T-helper 1 cell (primary cell): Measurements from ENCODE around the gene PTPRK.
"Not testable (repeated sequence)": the region's sequence is repeated elsewhere in the genome, so short reads cannot be mapped to it uniquely, and the experiment has no call there.

Experiments used
- DNase-seq, 5 donors: peaks; one replicate each; pipeline ENCODE4 v3.0.0-alpha.2; 2012 to 2020

The PTPRK gene

DNA sequence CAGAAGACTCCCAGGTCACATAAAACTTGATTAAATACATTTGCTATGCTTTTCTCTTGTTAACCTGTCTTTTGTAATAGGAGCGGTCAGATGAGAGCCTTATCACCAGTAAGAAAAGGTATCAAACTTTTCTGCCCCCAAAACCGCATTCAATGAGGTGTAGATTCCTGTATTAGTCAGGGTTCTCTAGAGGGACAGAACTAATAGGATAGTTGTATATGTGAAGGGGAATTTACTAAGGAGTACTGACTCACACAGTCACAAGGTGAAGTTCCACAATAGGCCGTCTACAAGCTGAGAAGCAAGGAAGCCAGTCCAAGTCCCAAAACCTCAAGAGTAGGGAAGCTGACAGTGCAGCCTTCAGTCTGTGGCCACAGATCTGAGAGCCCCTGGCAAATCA lies 32.7 kb downstream of the PTPRK start:
- DNase-seq = no peak

DNA sequence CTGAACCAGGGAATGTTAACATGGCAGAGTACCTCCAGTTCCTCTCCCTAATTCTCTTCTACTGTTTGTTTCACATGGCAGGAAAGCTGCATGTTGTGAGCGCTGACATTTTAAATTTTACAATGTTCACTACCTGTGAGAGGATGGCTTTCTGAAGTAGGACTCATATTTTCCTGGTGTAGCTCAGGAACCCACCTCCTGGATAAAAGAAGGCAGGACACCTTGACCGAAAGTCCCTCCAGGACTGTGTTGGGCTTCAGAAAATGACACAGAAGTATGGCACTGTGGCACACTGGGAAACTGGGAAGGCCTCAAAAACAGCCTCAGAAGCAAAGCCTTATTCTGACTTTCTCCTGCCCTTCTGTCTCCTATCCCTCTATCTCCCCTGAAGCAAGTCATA lies 33.3 kb downstream of the PTPRK start:
- DNase-seq = no peak

DNA sequence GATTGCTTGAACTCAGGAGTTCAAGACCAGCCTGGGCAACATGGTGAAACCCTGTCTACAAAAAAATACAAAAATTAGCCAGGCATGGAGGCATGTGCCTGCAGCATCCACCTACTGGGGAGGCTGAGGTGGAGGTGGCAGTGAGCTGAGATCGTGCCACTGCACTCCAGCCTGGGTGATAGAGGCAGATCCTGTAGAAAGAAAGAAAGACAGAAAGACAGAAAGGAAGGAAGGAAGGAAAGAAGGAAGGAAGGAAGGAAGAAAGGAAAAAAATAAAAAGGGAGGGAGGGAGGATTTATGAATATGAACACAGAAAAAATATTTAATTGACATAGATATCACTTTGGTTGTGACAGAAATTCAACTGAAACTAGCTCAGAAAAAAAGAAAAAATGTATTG lies 33.8 kb downstream of the PTPRK start:
- not testable (repeated sequence) for DNase-seq

DNA sequence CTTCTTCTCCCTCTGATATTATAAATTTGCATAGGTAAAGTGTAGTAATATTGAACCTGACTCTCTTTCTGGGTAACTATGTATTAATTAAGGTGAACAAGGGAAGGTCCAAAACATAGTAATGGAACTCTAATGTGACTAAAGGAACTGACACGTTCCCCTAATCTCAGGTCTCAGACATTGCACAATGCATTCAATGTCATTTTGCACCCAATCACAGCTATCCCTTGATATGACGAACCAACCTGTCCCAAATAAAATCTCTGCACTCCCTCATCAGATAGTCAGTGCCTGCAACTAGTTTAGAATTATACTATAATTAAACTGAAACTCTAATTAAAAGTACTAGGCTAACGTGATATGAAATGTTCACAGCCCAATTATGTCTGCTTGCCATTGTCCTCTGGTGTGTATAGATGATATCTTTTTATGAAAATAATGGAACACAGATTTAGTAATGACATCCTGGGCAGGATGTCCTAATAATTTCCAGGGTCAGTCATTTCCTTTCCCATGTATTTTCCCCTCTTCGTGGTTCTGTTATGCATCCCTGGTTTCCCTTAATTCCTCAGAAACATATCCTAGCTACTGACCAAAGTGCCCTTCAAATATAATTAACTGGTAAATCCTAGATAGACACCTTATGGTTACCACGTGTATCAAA lies 36.8 kb downstream of the PTPRK start:
- DNase-seq = no peak

DNA sequence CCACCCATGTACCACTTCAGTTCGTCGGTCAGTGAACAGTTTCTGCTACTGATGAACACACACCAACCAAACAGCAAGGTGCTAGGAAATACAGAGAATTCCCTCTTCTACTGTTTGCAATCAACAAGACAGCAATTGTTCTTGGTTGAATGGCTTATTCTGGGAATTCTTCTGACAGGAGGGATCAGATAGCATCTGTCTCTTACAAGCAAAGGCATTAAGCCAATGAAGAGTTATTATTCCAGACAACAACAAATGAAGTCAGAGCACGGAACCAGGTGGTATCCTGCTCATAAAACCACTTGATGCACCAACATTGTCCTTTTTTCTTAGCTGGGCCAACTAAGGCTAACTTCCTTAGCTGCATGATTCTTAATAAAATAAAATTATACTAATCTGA lies 37.8 kb downstream of the PTPRK start:
- no peak for DNase-seq

DNA sequence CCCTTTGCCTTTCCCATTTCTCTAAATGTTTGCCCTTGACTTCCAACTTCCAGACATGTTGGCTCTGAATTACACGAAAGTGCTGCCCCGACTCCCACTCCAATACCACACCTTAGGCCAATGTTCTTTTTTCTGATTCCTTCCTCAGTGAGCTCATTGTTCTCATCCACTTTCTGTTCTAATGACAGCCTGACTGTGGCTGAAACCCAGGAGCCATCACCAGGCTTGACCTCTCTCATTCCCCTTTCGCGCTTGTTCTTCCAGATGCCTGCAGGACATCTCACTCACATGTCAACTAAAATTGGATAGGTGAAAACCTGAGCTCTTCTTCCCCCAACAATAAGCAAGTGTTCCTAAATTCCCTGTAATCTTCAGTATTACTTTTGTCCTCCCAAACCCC lies 40.4 kb downstream of the PTPRK start:
- DNase-seq = no peak

DNA sequence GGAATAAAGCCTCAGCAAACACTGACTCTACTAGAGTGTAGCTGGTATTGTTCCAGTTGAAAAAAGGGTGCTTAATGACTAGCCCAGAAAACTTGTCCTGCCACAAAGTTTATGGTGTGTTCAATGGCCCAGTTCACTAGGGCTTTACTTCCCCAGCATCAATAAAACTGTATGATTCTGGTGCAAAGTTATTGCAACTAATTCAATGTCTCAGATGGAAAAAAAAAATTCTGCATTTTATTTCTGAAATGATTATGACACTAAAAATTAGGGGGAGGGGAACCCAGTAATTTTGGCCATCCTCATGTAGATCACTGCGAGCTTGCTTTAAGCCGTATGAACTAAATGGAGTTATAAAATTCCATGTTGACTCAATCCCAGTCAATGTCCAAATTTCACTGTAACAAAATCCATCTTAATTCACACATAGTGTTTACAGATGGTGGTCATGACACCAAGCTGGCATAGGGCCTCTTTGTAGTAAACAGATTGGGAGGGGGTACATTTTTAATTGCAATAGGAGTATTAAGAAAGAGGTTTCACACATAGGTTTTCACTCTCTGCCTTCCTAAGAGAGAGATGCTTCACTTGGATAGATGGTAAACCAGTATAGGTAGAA lies 41.2 kb downstream of the PTPRK start:
- DNase-seq = no peak

DNA sequence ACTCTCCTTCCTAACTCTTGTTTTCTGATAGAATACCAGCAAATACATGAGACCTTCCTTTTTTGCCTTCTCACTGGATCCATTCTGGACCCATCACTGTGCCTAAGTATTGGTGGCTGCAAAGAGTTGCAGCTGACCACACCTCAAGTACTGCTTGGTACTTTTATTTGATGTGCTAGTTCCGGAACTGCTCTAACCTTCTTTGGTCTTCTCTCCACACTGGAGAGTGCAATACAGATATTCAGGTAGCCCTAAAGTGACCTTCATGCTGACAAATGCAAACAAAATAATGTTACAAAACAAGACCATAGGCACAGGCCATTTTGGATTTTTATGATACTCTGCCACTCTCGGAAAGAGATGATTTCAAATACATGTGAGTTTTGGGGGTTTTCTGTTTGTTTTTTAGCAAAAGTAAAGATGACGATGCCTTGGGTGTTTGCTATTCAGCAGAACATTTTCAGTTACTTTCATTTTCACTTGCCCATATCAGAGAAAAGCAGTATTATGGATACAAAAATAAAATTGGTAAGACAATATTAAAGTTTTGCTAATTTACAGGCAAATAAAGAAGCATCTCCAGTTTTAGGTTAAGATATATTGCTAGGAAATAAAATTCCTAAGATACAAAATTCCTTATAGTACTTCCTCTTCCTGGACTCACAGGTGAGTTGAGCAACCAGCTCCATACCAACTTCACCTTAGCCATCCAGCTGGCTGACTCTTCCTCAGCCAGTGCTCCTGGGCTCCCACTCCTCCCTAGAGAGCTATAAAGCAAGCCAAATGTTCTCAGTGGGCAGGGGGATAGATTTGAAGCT lies 42.0 kb downstream of the PTPRK start:
- DNase-seq = no peak

DNA sequence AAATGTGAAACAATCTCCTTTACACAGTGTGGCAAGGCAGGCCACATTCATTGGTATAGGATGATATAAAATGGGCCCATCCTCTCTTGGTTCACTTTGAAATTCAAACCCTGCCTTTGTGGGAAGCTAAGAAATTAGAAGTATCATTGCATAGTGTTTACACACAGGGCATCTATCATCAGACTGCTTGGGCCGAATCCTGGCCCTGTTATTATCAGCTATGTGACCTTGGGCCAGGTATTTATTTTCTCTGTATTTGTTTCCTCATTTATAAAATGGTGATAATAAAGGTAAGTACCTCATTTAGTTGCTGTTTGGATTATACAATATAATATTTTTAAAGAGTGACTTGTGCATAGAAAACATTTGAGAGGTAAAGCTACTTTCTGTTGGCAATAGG lies 45.5 kb downstream of the PTPRK start:
- no peak for DNase-seq

DNA sequence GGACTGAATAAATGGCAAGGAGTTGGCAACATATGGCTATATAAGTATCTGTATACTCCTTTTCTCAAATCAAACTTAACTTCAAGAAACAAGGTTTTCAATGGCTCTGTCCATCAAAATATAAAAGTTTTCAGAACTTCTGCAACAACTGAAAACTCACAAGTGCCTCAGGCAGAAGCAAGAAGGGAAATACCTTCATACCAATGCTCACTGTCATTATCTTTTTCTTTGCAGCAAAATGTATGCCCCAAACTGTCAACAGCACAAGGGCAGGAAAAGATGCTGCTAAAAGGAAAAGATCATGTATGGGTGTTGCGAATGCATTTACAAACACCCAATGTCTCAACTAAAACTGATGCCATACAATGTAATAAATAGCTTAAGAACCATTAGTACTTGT lies 45.9 kb downstream of the PTPRK start:
- no peak for DNase-seq

DNA sequence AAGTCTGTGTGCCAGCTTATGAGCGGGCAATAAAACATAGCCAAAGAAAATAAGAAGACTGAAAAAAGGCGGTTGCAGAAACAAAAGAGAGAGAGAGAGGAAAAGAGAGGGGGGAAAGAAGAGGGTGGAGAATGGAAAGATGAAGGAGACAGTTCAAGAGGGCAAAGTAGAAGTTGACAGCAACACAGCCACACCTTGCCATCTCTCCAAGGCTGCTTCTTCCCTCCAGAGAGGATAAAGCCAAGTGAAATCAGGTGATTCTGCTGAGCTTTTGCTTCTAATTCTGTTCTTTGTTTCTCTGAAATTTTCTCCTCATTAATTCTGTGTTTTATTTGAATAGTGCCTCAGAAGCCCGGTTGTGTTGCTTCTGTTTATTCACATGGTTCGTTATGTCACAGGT lies 48.5 kb downstream of the PTPRK start:
- DNase-seq = no peak

DNA sequence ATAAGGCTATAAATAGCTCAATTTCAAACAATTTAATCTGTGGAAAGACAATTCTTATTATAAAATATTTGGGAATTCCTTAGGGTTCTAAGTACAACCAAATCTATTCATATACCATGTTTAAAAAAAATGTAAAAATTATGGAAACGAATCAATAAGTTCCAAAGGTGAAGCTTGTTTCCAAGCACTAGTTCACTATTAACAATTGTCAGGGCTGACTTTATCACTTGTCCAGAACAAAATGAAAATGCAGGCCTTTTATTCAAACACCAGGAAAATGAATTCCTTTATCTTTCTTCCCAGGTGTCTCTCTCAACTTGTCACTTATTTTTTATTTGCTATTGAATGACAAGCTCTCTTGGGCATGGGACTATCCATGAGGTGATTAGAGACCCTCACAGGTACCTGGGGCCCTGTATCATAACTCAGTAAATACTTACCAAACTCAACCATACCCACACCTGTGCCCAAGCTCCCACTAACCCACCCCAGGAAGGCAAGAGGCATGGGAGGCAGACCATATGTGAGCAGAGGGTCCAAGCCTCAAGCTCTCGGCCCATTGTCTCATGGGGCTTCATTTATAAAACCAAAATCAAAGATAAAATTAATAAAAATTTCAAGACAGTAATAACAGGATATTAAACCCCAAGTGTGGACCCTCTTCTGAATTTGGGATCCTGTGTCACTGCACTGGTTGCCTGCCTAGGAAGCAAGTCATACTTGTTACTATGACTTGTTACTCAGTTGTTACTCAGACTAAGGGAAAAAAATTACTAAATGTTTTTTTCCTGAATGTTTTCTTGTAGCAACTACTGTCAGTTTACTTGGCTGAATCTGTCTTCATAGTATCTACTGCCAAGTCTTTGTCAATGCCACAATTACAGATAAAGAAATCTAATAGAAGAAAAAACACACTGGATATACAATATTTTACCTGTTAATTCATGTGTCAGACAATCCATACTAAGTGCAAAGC lies 54.7 kb downstream of the PTPRK start:
- no peak for DNase-seq

DNA sequence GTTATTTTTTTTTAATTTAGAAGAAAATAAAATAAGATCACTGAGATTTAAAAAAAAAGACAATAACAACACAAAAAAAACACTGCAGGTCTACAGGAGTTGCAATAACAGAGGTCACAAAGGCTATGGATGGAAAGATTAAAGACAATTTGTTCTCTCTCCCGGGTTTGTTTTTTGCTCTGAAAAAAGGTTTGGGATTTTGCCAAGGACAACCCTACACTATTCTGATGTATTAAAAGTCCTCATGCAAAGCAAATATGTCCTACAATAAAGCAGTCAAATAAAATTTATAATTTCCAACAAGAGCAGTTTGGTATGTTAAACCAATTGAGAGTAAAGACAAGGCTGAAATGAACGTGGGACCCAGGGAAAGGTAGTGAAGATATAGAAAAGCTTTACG lies 55.6 kb downstream of the PTPRK start:
- DNase-seq = no peak

DNA sequence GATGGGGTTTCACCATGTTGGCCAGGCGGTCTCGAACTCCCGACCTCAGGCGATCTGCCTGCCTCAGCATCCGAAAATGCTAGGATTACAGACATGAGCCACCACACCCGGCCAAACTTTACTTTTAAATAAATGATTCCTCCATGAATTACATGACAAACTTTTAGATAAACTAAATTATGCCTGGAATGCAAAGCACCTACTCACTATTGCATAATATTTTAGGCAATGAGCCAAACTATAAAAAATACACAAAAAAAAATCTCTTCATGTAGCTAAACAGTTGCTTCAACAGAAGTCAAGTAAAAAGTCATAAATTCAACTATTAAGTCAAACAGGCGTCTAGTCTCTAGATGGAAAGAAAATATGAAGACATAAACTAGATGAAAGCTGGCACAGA lies 56.5 kb downstream of the PTPRK start:
- no peak for DNase-seq

DNA sequence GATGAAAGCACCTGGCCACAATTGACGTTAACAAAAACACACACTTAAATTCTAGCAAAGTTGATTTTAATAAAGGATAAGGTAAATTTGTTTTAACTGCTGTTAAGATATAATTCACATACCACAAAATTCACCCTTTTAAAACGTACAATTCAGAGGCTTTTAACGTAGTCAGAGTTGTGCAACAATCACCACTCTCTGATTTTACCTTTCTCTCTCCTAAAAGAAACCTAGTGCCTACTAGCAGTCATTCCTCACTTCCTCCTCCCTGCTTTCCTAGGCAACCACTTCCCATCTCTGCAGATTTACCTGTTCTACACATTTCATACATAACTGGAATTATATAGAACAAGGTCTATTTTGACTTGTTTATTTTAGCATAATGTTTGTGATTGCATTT lies 58.9 kb downstream of the PTPRK start:
- DNase-seq = no peak

DNA sequence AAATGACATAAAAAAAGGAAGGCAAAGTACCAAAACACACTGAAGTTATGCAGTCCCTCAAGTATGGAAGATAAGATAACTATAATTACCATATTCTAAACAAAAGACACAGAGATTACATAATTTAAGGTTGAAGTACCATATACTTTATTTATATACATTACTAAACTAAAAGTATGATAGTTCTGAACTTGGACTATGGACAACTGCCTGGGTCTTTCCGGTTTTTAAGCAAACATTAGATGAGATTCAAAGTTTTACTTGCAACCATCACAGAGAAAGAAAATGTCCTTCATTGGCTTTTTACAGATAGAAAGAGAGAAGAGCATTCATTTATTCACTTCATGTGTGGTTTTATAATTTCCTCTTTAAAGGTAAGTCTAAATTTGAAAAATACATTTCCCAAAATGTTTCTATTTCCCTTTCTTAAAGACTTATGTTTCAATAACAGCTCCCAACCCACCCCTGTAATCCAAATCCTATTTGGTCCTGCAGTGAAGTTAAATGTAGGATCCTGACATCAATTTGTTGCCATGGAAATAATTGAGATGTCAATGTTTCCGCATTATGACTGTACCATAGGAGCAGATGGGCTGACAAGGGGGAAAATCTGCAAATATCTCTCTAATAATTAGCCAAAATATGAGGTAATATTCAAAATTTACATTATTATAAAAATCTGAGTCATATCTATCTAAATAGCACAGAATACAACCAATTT lies 63.7 kb downstream of the PTPRK start:
- no peak for DNase-seq

DNA sequence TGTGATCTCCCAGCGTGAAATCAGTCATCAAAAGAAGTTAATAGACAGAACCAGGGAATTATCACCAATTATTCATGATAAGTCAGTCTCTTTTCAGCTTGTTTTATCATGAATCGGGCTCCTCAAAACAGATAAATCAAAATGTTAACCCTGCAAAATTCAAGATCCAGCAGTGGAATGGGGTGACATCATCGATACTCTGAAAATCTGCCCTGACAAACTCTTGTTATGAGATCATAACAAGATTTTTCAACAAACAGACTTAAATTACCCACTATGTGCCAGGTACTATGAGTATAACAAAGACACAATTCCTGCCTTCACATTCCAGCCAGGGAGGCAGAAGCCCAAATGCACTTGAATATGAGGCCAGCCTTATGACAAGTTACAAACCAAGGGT lies 64.4 kb downstream of the PTPRK start:
- no peak for DNase-seq

DNA sequence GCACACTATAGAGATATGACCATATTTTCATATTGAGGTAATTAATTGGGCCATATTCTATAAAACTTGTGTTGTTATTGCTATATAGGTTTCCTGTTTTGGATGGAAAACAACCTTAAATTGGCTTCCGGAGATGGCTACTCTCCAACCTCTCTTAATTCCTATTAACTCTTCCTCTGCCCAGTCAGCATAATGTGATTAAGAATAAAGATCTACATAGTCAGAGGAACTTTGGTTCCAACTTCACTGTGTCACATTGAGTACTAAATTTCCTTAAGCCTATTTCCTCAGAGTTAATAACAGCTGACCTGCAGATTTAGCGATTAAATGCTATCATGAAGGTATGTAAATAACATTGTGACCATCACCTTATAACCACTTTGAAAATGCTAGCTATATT lies 67.7 kb downstream of the PTPRK start:
- DNase-seq = no peak

DNA sequence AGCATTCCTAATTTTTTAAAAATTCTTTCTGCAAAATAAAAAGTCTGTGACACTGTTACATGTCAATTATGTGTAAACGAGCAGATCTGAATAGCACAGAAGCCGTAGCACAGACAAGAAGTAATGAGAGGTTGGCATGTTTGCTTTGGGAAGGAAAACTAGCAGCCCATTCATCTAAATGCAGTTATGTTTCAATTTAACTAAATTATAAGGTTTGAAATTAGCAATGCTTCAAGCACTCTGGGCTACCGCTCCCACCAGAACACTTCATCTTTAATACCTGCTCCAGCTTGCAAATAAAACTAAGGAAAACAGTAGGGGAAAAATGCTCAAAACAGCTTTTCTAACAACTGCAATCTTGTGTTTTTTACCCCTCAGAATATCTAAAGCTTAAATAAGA lies 73.9 kb downstream of the PTPRK start:
- DNase-seq = no peak

DNA sequence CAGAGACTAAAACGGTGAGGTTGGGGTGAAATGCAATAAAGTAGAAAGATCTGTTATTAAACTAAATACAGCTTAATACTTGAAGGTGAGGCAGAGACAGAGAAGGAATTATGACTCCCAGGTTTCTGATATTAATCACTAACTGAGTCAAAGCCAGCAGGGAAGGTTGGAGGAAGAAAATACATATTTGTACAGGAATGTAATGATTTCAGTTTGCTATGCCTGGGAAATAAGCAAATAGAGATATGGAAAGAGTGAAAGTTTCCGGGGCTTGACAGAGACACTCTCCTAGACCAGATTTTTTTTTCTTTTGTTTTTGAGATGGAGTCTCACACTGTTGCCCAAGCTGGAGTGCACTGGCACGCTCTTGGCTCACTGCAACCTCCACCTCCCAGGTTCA lies 76.8 kb downstream of the PTPRK start:
- DNase-seq = no peak

DNA sequence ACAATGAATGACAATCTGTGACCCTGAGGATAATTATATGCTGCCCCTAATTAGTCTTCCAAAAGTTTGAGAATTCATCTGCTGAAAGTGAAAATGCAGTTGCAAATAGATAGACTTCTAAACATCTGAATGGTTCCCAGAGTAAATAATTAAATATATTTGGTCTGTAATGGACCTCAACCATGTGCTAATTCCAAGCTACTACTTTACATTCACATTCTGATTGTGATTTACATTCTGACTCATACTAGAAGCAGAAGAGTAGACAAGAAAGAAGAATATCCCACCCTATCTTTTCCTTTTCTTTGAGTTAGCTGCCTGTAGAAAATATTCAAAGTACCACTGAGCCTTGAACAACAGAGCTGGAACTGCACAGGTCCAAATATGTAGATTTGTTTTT lies 80.8 kb downstream of the PTPRK start:
- DNase-seq = no peak

DNA sequence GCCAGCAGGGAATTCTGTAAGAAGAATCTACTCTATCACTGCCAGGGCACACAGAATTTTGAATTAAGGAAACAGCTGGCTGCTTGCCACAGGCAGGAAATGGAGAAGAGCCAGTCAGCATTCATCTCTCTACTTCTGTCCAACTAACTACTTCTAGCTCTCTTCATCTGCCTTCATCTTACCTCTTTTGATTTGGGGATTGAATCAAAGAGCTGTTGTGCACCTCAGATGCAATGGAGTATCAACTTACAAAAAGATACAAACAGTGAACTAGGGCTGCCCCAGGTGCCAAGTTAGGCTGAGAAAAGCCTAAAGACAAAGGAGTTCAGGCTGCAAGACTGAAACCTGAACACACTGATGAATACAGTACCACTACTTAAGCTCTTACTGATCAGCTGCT lies 82.0 kb downstream of the PTPRK start:
- no peak for DNase-seq
